Right lobe of liver (tissue), 6 donors: ENCODE measurements around the gene DNAJB8. TPM values are rescaled to one million over a fixed set of nuclear protein-coding genes. Genes with fewer than 3 reads are reported as not detected.
A peak's percentile ranks its signal among the peaks of the same experiment; 100 is the strongest.

Experiments used
- ATAC-seq, 4 donors: fragments of 200-7000 bp; cut with Tn5 transposase; one replicate each; pipeline ENCODE4 v1.9.1; 2020; ENCODE audit warnings: mild to moderate bottlenecking in 4 of 4, moderate library complexity in 4 of 4
- DNase-seq, 3 donors: peaks; one replicate each; pipeline ENCODE4 v3.0.0-alpha.2; 2020
- H3K27ac ChIP-seq, 3 donors: fragments of 200-600 bp; one replicate each; pipeline ENCODE4 v1.8.0; 2022
- H3K27me3 ChIP-seq, 2 donors: fragments of 200-600 bp; one replicate each; pipeline ENCODE4 v1.8.0; 2022
- H3K36me3 ChIP-seq, 4 donors: fragments of 200-600 bp; sonication (generic) in 1 of 4; one replicate each; pipeline versions ENCODE4 v1.5.1 to v1.8.0; 2017 to 2022; ENCODE audit warnings: control low read depth in 1 of 4
- H3K4me1 ChIP-seq, 4 donors: fragments of 200-600 bp; sonication (generic) in 1 of 4; one replicate each; pipeline versions ENCODE4 v1.5.1 to v1.8.0; 2017 to 2022; ENCODE audit warnings: control low read depth in 1 of 4
- H3K4me3 ChIP-seq, 3 donors: fragments of 200-600 bp; one replicate each; pipeline ENCODE4 v1.8.0; 2022
- H3K9me3 ChIP-seq, 4 donors: fragments of 200-600 bp; sonication (generic) in 1 of 4; one replicate each; pipeline versions ENCODE4 v1.5.1 to v1.8.0; 2017 to 2022; ENCODE audit warnings: control low read depth in 1 of 4
- CTCF ChIP-seq, 4 donors: fragments of 200-600 bp in 3 of 4; fragments of 450-650 bp in 1 of 4; IDR thresholded peaks; one replicate each; pipeline versions ENCODE4 v1.5.1 to v1.8.0; 2016 to 2022; ENCODE audit warnings: antibody characterized with exemption in 4 of 4, mild to moderate bottlenecking in 2 of 4
- POLR2A ChIP-seq: fragments of 450-650 bp; IDR thresholded peaks from one replicate; pipeline ENCODE4 v1.6.1; 2017; ENCODE audit warnings: antibody characterized with exemption, mild to moderate bottlenecking
- WGBS: methylation state at CpG from one replicate; pipeline ENCODE4 v1.1.6; 2018; ENCODE audit warnings: low coverage, low lambda C conversion rate; ENCODE audit not compliant: insufficient coverage; ENCODE audit errors: missing lambda C conversion rate; 5-methylcytosine and 5-hydroxymethylcytosine counted together
- intact Hi-C, 2 donors: fragments of 100-400 bp; cut with DNase I; formaldehyde crosslinking; loops; one replicate each; pipeline versions ENCODE4 v1.11.2 to v1.14.1; 2022
- total RNA-seq, 6 experiments: library from RNA; depleted of rRNA in 2 of 6; stranded (reverse); fragments of >200 nt in 2 of 6; fragmentation: NEBNext Ultra II Directional in 3 of 6; extraction: Animal tissue kit (Norgen Biotek cat#: 25700) in 3 of 6; gene quantifications; one replicate each; pipeline versions ENCODE4 v1.1.0 to v1.2.4, GENCODE V29; 2016 to 2023
- donor health status: DM: no; HTN: yes; CAD: no.
- donor health status: DM: no; HTN: no; CAD: no.
- donor health status: DM: no; HTN: no; CAD: no.
- donor health status: DM: no; HTN: yes; CAD: no.
- donor health status: DM: no; HTN: yes; CAD: no.

DNAJB8 gene
- total RNA-seq, 6 experiments from 2014 or later = not detected

GRCh38 chr3:128488991-128489673 lies 22.4 kb upstream of the DNAJB8 start:
- Histone ChIP-seq H3K36me3 (no peaks in the 10 kb centered on the region), H3K4me3 (peak overlapping the region; percentile 32 to 47 (median 38)), H3K4me1 (peaks cover 0 to 53% (median 5%) of the 10 kb centered on the region in 4 donors), H3K27me3 (peaks cover 25 to 74% of the 10 kb centered on the region in 2 donors), H3K27ac (peak overlapping the region; percentile 4 to 43 (median 10)), H3K9me3 (no peaks in the 10 kb centered on the region)
- peak in 2 of 3 donors; percentile 52 to 68 for DNase-seq
- peak; percentile 20 to 40 (median 32) for ATAC-seq
- TF ChIP-seq CTCF (IDR thresholded peaks at IDR 0.05) (no peak), POLR2A (no peak)
- intact Hi-C loops = no loop called here
- WGBS = 0% methylated on average over 3 of the region's 71 CpGs

GRCh38 chr3:128488636-128488990 lies 21.9 kb upstream of the DNAJB8 start:
- WGBS = 4% methylated on average over 11 of the region's 21 CpGs
- H3K4me1 ChIP-seq = peaks cover 0 to 53% (median 5%) of the 10 kb centered on the region in 4 donors
- ATAC-seq = no peak

GRCh38 chr3:128487813-128488635 lies 21.3 kb upstream of the DNAJB8 start:
- ATAC-seq = peak; percentile 61 to 72 (median 67)
- H3K9me3 ChIP-seq = no peaks in the 10 kb centered on the region
- peaks cover 25 to 70% of the 10 kb centered on the region in 2 donors for H3K27me3 ChIP-seq

More at GRCh38 chr3:128488636-128488990, 21.9 kb upstream of the DNAJB8 start:
- TF ChIP-seq POLR2A = no peak
- TF ChIP-seq CTCF (IDR thresholded peaks at IDR 0.05) = no peak
- DNase-seq = no peak
- no peaks in the 10 kb centered on the region for H3K9me3 ChIP-seq
- no peaks in the 10 kb centered on the region for H3K36me3 ChIP-seq
- peak overlapping the region in 2 of 3 donors; percentile 4 to 10 for H3K27ac ChIP-seq
- H3K4me3 ChIP-seq = peak overlapping the region; percentile 32 to 47 (median 38)
- H3K27me3 ChIP-seq = peaks cover 25 to 74% of the 10 kb centered on the region in 2 donors
- intact Hi-C loops = no loop called here

GRCh38 chr3:128487538-128487812 lies 20.8 kb upstream of the DNAJB8 start:
- DNase-seq (no peak), ATAC-seq (no peak)
- Histone ChIP-seq H3K27ac (no peak overlapping the region), H3K36me3 (no peaks in the 10 kb centered on the region), H3K4me3 (peak overlapping the region; percentile 37 to 51 (median 47)), H3K4me1 (peaks cover 0 to 47% (median 5%) of the 10 kb centered on the region in 4 donors), H3K27me3 (peaks cover 23 to 69% of the 10 kb centered on the region in 2 donors), H3K9me3 (no peaks in the 10 kb centered on the region)
- intact Hi-C loops = no loop called here
- TF ChIP-seq POLR2A (no peak), CTCF (IDR thresholded peaks at IDR 0.05) (no peak)
- WGBS = 6% methylated on average over 3 of the region's 18 CpGs

More at GRCh38 chr3:128487813-128488635, 21.3 kb upstream of the DNAJB8 start:
- WGBS = 0% methylated on average over 9 of the region's 68 CpGs
- TF ChIP-seq CTCF (IDR thresholded peaks at IDR 0.05) (no peak), POLR2A (peak; percentile 64)
- DNase-seq = peak; percentile 77 to 83 (median 77)
- Histone ChIP-seq H3K4me1 (peaks cover 0 to 53% (median 5%) of the 10 kb centered on the region in 4 donors), H3K36me3 (no peaks in the 10 kb centered on the region), H3K27ac (no peak overlapping the region), H3K4me3 (peak overlapping the region; percentile 37 to 51 (median 47))
- intact Hi-C loops = no loop called here
